ENCODE data around the gene ARPC5. TPM values are rescaled to one million over a fixed set of nuclear protein-coding genes. Genes with fewer than 3 reads are reported as not detected.
A peak's percentile ranks its signal among the peaks of the same experiment; 100 is the strongest.

ARPC5 gene
- total and polyA plus RNA-seq, 2 donors from 2014 or later: 75.9 to 107 TPM

DNA sequence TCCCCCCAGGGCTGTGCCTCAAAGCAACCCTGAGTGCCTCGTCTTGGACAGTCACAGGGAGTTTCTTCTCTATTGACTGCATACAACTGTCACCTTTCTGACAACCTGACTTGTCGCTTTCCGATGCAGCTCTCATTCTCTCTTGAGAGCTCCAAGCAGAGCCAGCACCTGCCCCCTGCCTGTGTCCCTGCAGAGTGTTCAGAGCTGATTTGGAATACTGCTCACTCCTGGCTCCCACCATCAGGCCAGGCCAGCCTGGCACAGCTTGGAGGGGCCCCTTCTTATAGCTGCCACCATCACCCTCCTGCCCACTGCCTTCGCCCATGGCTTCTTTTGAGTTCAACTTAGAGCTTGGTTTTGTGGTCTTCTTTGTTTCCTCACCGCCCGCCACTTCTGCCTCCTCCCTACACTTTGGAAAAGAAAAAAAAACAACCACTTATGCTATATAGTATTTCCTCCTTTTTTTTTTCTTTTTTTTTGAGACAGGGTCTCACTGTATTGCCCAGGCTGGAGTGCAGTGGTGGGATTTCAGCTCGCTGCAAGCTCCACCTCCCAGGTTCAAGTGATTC is 57.6 kb downstream of the ARPC5 start:
- Histone ChIP-seq H3K27ac (ENCODE audit: low read depth in 2 of 2, low read length in 2 of 2) (no peak overlapping the region), H3K27me3 (ENCODE audit: control insufficient read depth, insufficient read depth, low read length) (no peaks in the 10 kb centered on the region), H3K4me1 (ENCODE audit: control insufficient read depth in 2 of 3, insufficient read depth in 2 of 3, low read depth in 1 of 3, low read length in 3 of 3) (no peaks in the 10 kb centered on the region), H3K9ac (ENCODE audit: low read length in 3 of 3) (no peak overlapping the region), H3K4me3 (ENCODE audit: low read length in 3 of 3) (no peak overlapping the region), H3K36me3 (ENCODE audit: control insufficient read depth in 2 of 3, insufficient read depth in 3 of 3, low read length in 3 of 3) (no peaks in the 10 kb centered on the region), H3K9me3 (ENCODE audit: control insufficient read depth in 2 of 3, insufficient read depth in 1 of 3, low read length in 3 of 3) (no peaks in the 10 kb centered on the region)
- TF ChIP-seq, protein P1, sequence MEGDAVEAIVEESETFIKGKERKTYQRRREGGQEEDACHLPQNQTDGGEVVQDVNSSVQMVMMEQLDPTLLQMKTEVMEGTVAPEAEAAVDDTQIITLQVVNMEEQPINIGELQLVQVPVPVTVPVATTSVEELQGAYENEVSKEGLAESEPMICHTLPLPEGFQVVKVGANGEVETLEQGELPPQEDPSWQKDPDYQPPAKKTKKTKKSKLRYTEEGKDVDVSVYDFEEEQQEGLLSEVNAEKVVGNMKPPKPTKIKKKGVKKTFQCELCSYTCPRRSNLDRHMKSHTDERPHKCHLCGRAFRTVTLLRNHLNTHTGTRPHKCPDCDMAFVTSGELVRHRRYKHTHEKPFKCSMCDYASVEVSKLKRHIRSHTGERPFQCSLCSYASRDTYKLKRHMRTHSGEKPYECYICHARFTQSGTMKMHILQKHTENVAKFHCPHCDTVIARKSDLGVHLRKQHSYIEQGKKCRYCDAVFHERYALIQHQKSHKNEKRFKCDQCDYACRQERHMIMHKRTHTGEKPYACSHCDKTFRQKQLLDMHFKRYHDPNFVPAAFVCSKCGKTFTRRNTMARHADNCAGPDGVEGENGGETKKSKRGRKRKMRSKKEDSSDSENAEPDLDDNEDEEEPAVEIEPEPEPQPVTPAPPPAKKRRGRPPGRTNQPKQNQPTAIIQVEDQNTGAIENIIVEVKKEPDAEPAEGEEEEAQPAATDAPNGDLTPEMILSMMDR (IDR thresholded peaks at IDR 0.05; ENCODE audit: borderline replicate concordance, extremely low read depth, insufficient read depth): no peak
- FAIRE-seq (no peak), DNase-seq (no peak)
- intact Hi-C loops (cut with DNase I): no loop called here

GRCh38 chr1:183576537-183576936 is 59.0 kb downstream of the ARPC5 start:
- TF ChIP-seq, protein P1 (IDR thresholded peaks at IDR 0.05; ENCODE audit: borderline replicate concordance, extremely low read depth, insufficient read depth): no peak
- DNase-seq (no peak), FAIRE-seq (no peak)
- Histone ChIP-seq H3K4me1 (ENCODE audit: control insufficient read depth in 2 of 3, insufficient read depth in 2 of 3, low read depth in 1 of 3, low read length in 3 of 3) (no peaks in the 10 kb centered on the region), H3K27me3 (ENCODE audit: control insufficient read depth, insufficient read depth, low read length) (no peaks in the 10 kb centered on the region), H3K27ac (ENCODE audit: low read depth in 2 of 2, low read length in 2 of 2) (peak overlapping the region in 1 of 2 donors; percentile 53), H3K9ac (ENCODE audit: low read length in 3 of 3) (no peak overlapping the region), H3K36me3 (ENCODE audit: control insufficient read depth in 2 of 3, insufficient read depth in 3 of 3, low read length in 3 of 3) (no peaks in the 10 kb centered on the region), H3K4me3 (ENCODE audit: low read length in 3 of 3) (no peak overlapping the region), H3K9me3 (ENCODE audit: control insufficient read depth in 2 of 3, insufficient read depth in 1 of 3, low read length in 3 of 3) (no peaks in the 10 kb centered on the region)
- intact Hi-C loops (cut with DNase I): no loop called here

DNA sequence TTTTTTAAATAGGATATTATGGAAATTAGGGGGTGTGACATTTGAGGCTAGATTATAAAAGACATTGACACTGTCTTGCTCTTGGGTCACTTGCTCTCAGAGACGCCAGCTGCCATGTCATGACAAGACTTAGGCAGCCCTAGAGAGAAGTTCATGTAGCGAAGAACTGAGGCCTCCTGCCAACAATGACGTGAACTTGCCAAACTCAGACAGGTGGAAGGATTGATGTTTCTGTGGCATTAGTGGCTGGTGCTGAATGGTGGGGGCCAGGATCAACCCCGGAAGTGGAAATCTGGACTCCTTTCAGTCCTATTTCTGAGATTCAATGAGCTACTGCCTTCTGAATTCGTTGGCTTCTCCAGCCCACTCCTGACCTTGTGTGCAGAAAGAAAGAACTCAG is 60.0 kb downstream of the ARPC5 start:
- H3K9me3 ChIP-seq (ENCODE audit: control insufficient read depth in 2 of 3, insufficient read depth in 1 of 3, low read length in 3 of 3): no peaks in the 10 kb centered on the region

More for the DNA sequence above, 60.0 kb downstream of the ARPC5 start:
- Histone ChIP-seq H3K36me3 (ENCODE audit: control insufficient read depth in 2 of 3, insufficient read depth in 3 of 3, low read length in 3 of 3) (no peaks in the 10 kb centered on the region), H3K27ac (ENCODE audit: low read depth in 2 of 2, low read length in 2 of 2) (no peak overlapping the region), H3K9ac (ENCODE audit: low read length in 3 of 3) (no peak overlapping the region), H3K4me3 (ENCODE audit: low read length in 3 of 3) (no peak overlapping the region), H3K27me3 (ENCODE audit: control insufficient read depth, insufficient read depth, low read length) (no peaks in the 10 kb centered on the region), H3K4me1 (ENCODE audit: control insufficient read depth in 2 of 3, insufficient read depth in 2 of 3, low read depth in 1 of 3, low read length in 3 of 3) (no peaks in the 10 kb centered on the region)
- FAIRE-seq (no peak), DNase-seq (no peak)
- intact Hi-C loops (cut with DNase I): no loop called here
- TF ChIP-seq, protein P1 (IDR thresholded peaks at IDR 0.05; ENCODE audit: borderline replicate concordance, extremely low read depth, insufficient read depth): no peak
